HS-5 (cell line): ENCODE results near the gene SLC13A3.

ENCODE experiments used
- DNase-seq: peaks from one replicate; pipeline ENCODE4 v3.0.0-alpha.2; 2012; ENCODE audit warnings: low read depth

The SLC13A3 gene

DNA sequence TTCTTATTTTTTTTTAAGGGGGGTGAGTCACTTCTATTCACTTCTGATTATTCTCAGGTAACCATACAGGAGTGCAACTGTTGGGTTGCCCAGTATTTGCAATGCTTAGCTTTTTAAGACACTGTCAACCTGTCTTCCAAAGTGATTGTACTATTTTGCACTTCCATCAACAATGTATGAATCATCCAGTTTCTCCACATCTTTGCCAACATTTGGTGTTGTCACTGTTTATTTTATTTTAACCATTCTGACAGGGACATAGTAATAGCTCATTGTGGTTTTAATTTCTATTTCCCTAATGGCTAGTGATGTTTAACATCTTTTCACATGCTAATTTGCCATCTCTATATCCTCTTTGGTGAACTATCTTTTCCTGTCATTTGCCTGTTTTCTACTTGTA, 1.4 kb upstream of the SLC13A3 start:
- no peak for DNase-seq

DNA sequence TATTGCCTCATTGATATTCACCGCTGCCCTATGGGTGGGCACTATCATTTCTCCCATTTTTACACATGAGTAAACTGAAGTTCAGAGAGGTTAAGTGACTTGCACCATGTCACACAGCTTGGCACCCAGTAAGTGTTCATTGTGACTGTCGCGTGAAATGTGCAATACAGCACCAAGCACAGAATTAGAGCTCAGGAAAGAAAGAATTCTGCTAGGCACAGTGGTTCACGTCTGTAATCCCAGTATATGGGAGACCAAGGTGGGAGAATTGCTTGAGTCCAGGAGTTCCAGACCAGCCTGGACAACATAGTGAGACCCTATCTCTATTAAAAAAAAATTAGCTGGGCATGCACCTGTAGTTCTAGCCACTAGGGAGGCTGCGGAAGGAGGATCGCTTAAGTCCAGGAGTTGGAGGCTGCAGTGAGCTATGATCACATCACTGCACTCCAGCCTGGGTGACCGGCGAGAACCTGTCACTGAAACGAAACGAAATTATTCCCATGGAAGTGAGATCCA, 626 bp downstream of the SLC13A3 start:
- DNase-seq = no peak

DNA sequence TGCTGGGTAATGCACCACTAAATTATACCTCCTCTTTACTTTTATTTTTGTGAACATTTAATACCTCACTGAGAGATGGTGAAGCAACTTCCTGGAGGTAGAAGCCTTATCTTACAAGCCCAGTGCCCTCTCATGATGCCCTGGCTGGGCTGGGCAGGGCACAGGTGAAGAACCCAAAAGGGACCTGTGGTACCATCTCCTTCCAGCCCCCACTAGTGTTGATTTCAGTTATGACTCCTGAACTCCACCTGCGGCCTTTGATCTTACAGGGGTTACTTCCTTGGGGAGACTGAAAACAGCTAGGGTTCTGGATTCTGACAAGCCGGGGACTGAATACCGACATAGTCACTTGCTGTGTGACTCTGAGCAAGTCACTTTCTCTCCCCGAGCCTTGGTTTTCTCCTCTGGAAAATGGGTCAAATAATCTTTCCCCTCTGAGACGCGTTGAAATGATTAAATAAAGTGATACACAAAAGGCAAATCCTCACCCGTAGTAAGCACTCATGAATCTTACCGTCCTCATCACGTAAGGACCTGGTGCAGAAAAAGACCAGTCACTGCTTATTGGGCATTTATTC, 1.2 kb downstream of the SLC13A3 start:
- no peak for DNase-seq

- no peak for DNase-seq
Measured at GRCh38 chr20:46649650-46649949, 1.7 kb downstream of the SLC13A3 start.

- no peak for DNase-seq
Measured at GRCh38 chr20:46648903-46649649, 2.2 kb downstream of the SLC13A3 start.

- DNase-seq = no peak
Measured at GRCh38 chr20:46647469-46647868, 3.8 kb downstream of the SLC13A3 start.

GRCh38 chr20:46646659-46647380, 4.4 kb downstream of the SLC13A3 start:
- DNase-seq = no peak

- DNase-seq = no peak
Measured at GRCh38 chr20:46646122-46646521, 5.1 kb downstream of the SLC13A3 start.

GRCh38 chr20:46644733-46645132, 6.5 kb downstream of the SLC13A3 start:
- no peak for DNase-seq

DNA sequence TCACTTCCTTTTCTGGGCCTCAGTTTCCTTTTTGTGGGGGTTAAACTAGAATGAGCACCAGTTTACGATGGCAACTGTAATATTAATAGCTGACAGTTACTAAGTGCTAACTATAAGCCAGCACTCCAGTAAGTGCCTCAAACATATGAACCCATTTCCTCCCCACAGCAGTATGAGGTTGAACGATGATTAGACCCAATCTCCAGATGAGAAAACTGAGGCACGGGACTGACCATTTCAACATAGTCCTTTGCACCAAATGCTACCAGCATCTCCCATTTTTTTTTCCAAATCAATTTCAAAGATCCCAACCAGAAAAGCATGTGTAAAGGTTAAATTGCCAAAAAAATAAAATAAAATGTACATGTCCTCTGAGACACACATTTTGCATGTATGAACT, 7.1 kb downstream of the SLC13A3 start:
- no peak for DNase-seq

DNA sequence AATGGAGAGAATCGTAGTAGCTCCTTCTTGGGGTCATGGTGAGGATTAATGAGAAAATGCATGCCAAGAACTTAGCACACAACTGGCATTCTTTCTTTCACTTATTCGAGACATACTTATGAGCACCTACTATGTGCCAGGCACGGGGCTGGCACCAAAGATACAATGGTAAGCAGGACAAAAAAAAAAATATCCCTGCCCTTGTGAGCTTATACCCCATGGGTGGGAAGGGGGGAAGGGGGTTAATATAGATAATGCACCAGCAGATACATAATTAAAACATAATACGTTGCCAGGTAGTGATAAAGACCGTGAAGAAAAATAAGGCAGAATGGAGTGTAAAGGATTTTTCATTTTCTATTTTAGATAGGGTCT, 8.3 kb downstream of the SLC13A3 start:
- DNase-seq = no peak

- DNase-seq = no peak
Measured at GRCh38 chr20:46642265-46642968, 8.8 kb downstream of the SLC13A3 start.

GRCh38 chr20:46641424-46641823, 9.8 kb downstream of the SLC13A3 start:
- no peak for DNase-seq

GRCh38 chr20:46640536-46641311, 10.5 kb downstream of the SLC13A3 start:
- no peak for DNase-seq

DNA sequence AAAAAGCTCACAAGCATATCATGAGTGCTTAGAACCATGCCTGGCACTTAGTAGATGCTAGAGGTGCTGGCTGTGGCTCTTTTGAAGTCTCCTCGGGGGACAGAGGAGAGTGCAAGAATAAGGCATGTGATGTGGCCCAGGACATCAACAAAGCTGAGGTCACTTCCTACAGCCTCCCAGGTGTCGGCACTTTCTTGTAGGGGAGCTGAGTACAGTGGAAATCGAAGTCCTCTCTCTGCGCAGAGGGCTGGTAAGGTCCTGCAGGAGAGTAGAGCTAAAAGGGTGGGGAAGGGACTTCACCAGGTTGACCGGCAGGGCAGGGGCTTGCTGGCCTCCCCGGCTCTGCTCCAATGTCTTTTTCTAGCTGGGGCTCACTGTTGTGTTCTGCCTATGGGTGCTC, 11.2 kb downstream of the SLC13A3 start:
- no peak for DNase-seq

DNA sequence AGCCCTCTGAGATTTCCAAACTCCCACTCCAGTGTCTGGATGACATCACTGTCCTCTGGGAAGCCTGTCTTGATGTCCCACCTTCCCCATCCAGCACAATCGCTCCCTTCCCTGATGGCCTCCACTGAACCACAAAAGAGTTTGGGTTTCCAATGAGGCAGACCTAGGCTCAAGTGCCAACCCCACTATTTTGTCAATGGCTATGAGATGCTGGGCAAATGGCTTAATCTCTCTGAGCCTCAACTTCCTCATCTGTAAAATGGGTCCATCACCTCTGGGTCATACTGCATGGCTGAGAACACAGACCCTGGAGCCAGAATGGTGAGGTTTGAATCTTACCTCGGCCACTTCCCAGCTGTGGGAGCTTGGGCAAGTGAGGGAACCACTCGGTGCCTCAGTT, 11.7 kb downstream of the SLC13A3 start:
- no peak for DNase-seq

- DNase-seq = no peak
Measured at GRCh38 chr20:46638898-46639274, 12.4 kb downstream of the SLC13A3 start.

DNA sequence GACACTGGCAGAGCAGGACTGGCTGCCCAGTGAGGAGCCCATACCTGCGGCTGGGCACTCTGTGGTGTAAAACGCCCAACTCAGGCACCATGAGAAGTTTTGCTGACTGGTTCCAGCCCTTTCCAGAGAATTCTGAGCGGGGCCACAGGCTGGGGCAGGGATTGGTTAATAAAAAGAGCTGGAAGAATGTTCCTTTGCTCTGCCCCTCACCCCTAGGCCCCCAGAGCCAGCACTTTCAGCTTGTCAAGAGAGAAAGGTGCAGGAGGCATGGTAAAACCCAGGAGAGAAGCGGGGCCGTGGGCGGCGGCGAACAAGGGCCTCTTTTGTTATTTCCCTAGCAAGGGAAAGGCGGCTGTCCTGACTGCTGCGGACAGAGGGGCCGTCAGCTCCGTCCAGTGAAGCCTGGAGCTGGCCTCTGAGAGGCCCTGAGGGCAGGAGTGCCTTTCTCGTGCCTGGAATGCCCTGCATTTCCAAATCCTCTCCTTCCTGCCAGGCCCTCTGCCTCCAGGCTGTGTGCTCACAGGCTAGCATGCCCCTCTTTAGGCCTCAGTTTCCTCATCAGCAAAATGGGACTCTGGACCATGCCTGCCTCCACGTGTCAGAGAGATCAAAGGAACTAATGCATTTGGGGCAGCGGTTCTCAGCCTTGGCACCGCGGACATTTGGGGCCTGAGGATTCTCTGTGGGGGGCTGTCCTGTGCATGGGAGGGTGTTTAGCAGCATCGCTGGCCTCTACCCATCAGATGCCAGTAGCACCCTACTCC, 12.9 kb downstream of the SLC13A3 start:
- DNase-seq = no peak

DNA sequence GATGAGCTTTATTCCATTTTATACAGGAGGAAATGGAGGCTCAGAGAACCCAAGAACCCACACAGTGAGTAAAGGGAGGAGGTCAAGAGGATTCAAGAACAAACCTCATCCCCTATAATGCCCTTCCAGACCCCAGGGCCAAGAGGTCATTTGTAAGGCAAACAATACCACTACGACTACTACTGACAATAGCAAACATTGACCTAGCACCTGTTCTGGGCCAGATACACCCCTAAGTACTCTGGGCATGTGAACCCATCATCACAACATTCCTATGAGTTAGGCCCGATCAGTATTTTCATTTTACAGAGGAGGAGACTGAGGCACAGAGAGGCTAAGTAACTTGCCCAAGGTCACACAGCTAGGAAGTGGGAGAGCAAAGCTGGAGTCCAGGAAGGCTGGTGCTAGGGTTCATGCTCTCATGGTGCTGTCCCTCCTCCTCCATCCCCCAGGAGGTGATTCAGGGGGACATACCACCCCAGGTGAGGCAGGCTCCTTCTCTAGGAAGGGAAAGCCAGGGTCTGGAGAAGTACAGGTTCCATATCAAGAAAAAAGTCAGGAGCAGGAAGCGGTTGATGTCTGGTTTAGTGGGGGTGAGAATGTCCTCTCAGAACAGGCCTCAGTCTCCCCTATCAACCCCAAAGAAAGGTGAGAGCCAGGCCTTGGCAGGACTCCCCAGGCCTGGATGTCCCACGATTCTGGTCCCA, 13.7 kb downstream of the SLC13A3 start:
- DNase-seq = no peak

- no peak for DNase-seq
Measured at GRCh38 chr20:46637020-46637419, 14.2 kb downstream of the SLC13A3 start.

DNA sequence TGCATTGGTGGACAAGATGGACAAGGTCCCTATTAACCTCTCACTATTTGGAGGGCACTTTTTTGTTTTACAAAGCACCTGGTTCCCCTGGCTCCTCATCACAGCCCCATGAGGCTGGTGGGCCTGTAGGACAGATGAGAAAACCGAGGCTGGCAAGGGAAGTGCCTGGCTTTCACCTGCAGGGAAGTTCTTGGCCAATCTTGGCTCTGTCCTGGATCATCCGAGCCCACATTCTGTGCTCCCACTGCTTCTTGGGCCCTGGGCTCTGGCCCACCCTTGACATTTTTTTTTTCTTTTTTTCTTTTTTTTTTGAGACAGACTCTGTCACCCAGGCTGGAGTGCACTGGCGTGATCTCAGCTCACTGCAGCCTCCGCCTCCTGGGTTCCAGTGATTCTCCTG, 14.7 kb downstream of the SLC13A3 start:
- DNase-seq = no peak
